ENCODE data around the gene PTPRN2.
"Not testable (repeated sequence)": the region's sequence is repeated elsewhere in the genome, so short reads cannot be mapped to it uniquely, and the experiment has no call there.

PTPRN2 gene

GRCh38 chr7:158258411-158259130 lies 329.1 kb downstream of the PTPRN2 start:
- no peak for DNase-seq

- DNase-seq, result no peak
These were observed 329.9 kb downstream of the PTPRN2 start for GRCh38 chr7:158257516-158258410.

GRCh38 chr7:158257001-158257400 lies 330.6 kb downstream of the PTPRN2 start:
- no peak for DNase-seq

GRCh38 chr7:158256091-158256816 lies 331.4 kb downstream of the PTPRN2 start:
- DNase-seq, result no peak

GRCh38 chr7:158255558-158255957 lies 332.1 kb downstream of the PTPRN2 start:
- DNase-seq, result no peak

- no peak for DNase-seq
These were observed 332.5 kb downstream of the PTPRN2 start for GRCh38 chr7:158255156-158255555.

- DNase-seq, result not testable (repeated sequence)
These were observed 334.0 kb downstream of the PTPRN2 start for GRCh38 chr7:158253670-158254045.

GRCh38 chr7:158252837-158253669 lies 334.6 kb downstream of the PTPRN2 start:
- DNase-seq, result no peak

GRCh38 chr7:158252081-158252836 lies 335.4 kb downstream of the PTPRN2 start:
- DNase-seq, result no peak

GRCh38 chr7:158251061-158251965 lies 336.3 kb downstream of the PTPRN2 start:
- DNase-seq, result no peak

GRCh38 chr7:158249692-158250091 lies 337.9 kb downstream of the PTPRN2 start:
- no peak for DNase-seq

- DNase-seq, result no peak
These were observed 338.8 kb downstream of the PTPRN2 start for GRCh38 chr7:158248816-158249215.

- no peak for DNase-seq
These were observed 339.7 kb downstream of the PTPRN2 start for GRCh38 chr7:158247758-158248487.

GRCh38 chr7:158246960-158247673 lies 340.5 kb downstream of the PTPRN2 start:
- DNase-seq, result no peak

- DNase-seq, result no peak
These were observed 341.2 kb downstream of the PTPRN2 start for GRCh38 chr7:158246272-158246959.

- no peak for DNase-seq
These were observed 341.9 kb downstream of the PTPRN2 start for GRCh38 chr7:158245724-158246041.

- no peak for DNase-seq
These were observed 342.5 kb downstream of the PTPRN2 start for GRCh38 chr7:158244873-158245723.

- DNase-seq, result no peak
These were observed 343.2 kb downstream of the PTPRN2 start for GRCh38 chr7:158244430-158244829.
